DND-41 (cell line): ENCODE results near the gene EDN2.

Source experiments
- ATAC-seq: fragments of 200-7000 bp; cut with Tn5 transposase; 3 replicates; pipeline ENCODE4 v1.9.1; 2021; ENCODE audit warnings: low read depth; ENCODE audit not compliant: insufficient read depth
- DNase-seq: peaks from one replicate; pipeline ENCODE4 v3.0.0-alpha.2; 2020
- H2AFZ ChIP-seq: 2 replicates; pipeline ENCODE4 v1.6.0; 2012; ENCODE audit warnings: low read depth, low read length
- H3K27ac ChIP-seq: 2 replicates; pipeline ENCODE4 v1.5.1; 2012; ENCODE audit warnings: low read length, inconsistent platforms
- H3K27me3 ChIP-seq: fragments of 200-600 bp; sonication (generic); 2 replicates; pipeline ENCODE4 v1.6.0; 2012; ENCODE audit warnings: low read length, mild to moderate bottlenecking, inconsistent platforms; ENCODE audit not compliant: insufficient read depth, poor library complexity
- H3K36me3 ChIP-seq: 2 replicates; pipeline ENCODE4 v1.5.1; 2012; ENCODE audit warnings: low read length, inconsistent platforms; ENCODE audit not compliant: insufficient read depth
- H3K4me1 ChIP-seq: 2 replicates; pipeline ENCODE4 v1.5.1; 2012; ENCODE audit warnings: mild to moderate bottlenecking, low read length; ENCODE audit not compliant: insufficient read depth
- H3K4me2 ChIP-seq: 2 replicates; pipeline ENCODE4 v1.6.0; 2012; ENCODE audit warnings: mild to moderate bottlenecking, moderate library complexity, low read length, inconsistent platforms; ENCODE audit not compliant: insufficient read depth
- H3K4me3 ChIP-seq, 2 experiments: fragments of 200-600 bp in 1 of 2; shearing (Covaris generic) in 1 of 2; 2 replicates each; pipeline ENCODE4 v1.5.1; 2012 to 2016; ENCODE audit warnings: inconsistent platforms in 2 of 2, low read length in 2 of 2, mild to moderate bottlenecking in 2 of 2, low read depth in 1 of 2, moderate library complexity in 1 of 2
- H3K79me2 ChIP-seq: 2 replicates; pipeline ENCODE4 v1.6.0; 2012; ENCODE audit warnings: low read length, inconsistent platforms; ENCODE audit not compliant: insufficient read depth
- H3K9ac ChIP-seq: 2 replicates; pipeline ENCODE4 v1.6.0; 2012; ENCODE audit warnings: low read depth, mild to moderate bottlenecking, inconsistent platforms, low read length, moderate library complexity
- H3K9me3 ChIP-seq: 2 replicates; pipeline ENCODE4 v1.5.1; 2012; ENCODE audit warnings: low read length, moderate library complexity, mild to moderate bottlenecking, inconsistent platforms; ENCODE audit not compliant: insufficient read depth, severe bottlenecking
- H4K20me1 ChIP-seq: 2 replicates; pipeline ENCODE4 v1.6.0; 2012; ENCODE audit warnings: low read length; ENCODE audit not compliant: insufficient read depth
- EZH2 ChIP-seq: IDR thresholded peaks from 3 replicates; pipeline ENCODE4 v1.6.1; 2012; ENCODE audit warnings: borderline replicate concordance, low read depth, mild to moderate bottlenecking, moderate library complexity, low read length, inconsistent platforms; ENCODE audit not compliant: severe bottlenecking
- TF ChIP-seq, protein P1 (sequence below): IDR thresholded peaks from 2 replicates; pipeline ENCODE4 v1.5.1; 2012; ENCODE audit warnings: borderline replicate concordance, low read length, moderate library complexity, mild to moderate bottlenecking; ENCODE audit not compliant: poor library complexity, severe bottlenecking; ENCODE audit errors: extremely low read depth

The EDN2 gene

DNA sequence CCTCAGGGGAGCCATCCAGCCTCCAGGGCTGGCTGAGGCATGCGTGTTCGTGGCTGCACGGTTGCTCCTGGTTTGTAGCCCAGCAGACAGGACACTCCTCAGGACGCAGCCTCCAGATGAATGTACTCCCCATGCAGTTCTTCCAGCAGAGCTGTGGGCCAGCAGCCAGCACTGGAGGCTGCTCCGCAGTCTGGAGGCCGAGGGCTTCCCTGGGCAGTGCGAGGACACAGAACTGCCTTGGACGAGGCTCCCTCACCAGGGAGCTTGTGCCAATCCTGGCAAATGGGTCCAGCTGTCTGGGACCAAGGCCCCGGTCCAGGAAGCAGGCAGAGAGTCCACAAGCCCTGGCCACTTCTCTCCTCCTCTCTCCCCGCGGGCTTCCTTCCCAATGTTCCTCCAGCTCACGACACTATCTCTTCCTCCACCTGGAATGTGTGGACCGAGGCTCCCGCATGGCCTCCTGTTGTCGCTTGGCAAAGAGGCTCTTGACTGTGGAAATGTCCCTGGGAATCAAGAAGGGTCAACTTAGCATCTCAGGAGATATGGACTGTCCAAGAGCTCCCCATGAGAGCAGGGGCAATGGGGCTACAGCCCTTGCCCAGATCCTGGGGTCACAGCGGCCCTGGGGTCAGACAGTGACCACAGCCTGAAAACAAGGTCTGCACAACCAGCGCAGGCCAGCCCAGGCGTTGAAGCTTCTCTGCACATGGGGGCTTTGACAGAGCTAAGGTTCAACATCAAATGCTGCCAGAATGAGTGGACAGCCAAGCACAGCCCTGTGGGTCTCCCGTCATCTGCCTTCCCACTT lies 5.3 kb downstream of the EDN2 start:
- Histone ChIP-seq H3K9ac (no peak overlapping the region), H3K4me2 (no peak overlapping the region), H3K4me1 (0 out of 2 replicates have a peak, but pooled peaks cover 4% of the 10 kb centered on the region), H3K36me3 (no peaks in the 10 kb centered on the region), H3K4me3 (no peak overlapping the region), H3K27me3 (peaks cover 8% of the 10 kb centered on the region), H3K27ac (no peak overlapping the region), H3K9me3 (no peaks in the 10 kb centered on the region), H3K79me2 (no peaks in the 10 kb centered on the region), H4K20me1 (peaks cover 14% of the 10 kb centered on the region), H2AFZ (no peak overlapping the region)
- no peak for DNase-seq
- no peak for TF ChIP-seq EZH2
- TF ChIP-seq, protein P1, sequence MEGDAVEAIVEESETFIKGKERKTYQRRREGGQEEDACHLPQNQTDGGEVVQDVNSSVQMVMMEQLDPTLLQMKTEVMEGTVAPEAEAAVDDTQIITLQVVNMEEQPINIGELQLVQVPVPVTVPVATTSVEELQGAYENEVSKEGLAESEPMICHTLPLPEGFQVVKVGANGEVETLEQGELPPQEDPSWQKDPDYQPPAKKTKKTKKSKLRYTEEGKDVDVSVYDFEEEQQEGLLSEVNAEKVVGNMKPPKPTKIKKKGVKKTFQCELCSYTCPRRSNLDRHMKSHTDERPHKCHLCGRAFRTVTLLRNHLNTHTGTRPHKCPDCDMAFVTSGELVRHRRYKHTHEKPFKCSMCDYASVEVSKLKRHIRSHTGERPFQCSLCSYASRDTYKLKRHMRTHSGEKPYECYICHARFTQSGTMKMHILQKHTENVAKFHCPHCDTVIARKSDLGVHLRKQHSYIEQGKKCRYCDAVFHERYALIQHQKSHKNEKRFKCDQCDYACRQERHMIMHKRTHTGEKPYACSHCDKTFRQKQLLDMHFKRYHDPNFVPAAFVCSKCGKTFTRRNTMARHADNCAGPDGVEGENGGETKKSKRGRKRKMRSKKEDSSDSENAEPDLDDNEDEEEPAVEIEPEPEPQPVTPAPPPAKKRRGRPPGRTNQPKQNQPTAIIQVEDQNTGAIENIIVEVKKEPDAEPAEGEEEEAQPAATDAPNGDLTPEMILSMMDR: no peak
- no peak for ATAC-seq

DNA sequence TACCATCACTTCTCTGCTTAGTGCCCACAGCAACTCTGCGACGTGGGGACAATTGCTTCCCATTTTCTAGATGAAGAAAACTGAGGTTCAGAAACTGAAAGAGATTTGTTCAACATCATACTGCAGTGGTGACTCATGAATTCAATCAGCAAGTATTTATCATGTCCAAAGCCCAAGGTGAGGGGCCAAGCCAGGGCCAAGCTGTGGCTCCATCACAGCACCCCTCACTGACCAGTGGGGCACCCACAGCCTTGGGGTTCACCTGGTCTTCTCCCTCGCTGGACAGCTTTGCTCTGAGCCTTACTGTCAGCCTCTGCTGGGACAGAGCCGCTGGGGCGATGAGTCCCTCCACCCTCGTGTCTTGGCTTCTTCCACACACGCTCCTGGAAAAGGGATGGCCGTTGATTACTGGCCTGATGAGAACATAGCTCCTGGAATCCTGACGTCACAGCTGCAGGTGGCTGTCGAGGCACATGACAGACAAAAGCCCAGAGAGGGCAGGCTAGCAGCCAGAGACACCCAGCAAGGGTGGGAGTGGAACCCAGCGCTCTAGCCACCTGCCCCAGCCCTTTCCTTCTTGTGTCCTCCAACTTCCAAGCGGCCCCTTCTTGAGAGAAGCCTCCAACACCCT lies 6.2 kb downstream of the EDN2 start:
- DNase-seq (no peak), ATAC-seq (no peak)
- no peak overlapping the region for H3K27ac ChIP-seq
- H3K36me3 ChIP-seq: no peaks in the 10 kb centered on the region
- H3K4me1 ChIP-seq: 0 out of 2 replicates have a peak, but pooled peaks cover 4% of the 10 kb centered on the region
- no peaks in the 10 kb centered on the region for H3K79me2 ChIP-seq
- no peak overlapping the region for H3K9ac ChIP-seq
- peaks cover 10% of the 10 kb centered on the region for H3K27me3 ChIP-seq
- H3K4me2 ChIP-seq: no peak overlapping the region
- H3K9me3 ChIP-seq: no peaks in the 10 kb centered on the region
- TF ChIP-seq, protein P1: no peak
- TF ChIP-seq EZH2: no peak
- H2AFZ ChIP-seq: no peak overlapping the region
- H4K20me1 ChIP-seq: peaks cover 14% of the 10 kb centered on the region
- no peak overlapping the region for H3K4me3 ChIP-seq

GRCh38 chr1:41476807-41477361 lies 7.6 kb downstream of the EDN2 start:
- Histone ChIP-seq H3K4me2 (no peak overlapping the region), H3K79me2 (no peaks in the 10 kb centered on the region), H3K9ac (no peak overlapping the region), H3K27ac (no peak overlapping the region), H3K27me3 (peaks cover 10% of the 10 kb centered on the region), H2AFZ (no peak overlapping the region), H3K9me3 (no peaks in the 10 kb centered on the region), H3K4me1 (no peaks in the 10 kb centered on the region), H3K36me3 (no peaks in the 10 kb centered on the region), H3K4me3 (no peak overlapping the region), H4K20me1 (peaks cover 14% of the 10 kb centered on the region)
- no peak for DNase-seq
- TF ChIP-seq, protein P1: no peak
- no peak for TF ChIP-seq EZH2
- ATAC-seq: no peak
